Caco-2 (cell line): ENCODE measurements around the gene SLITRK3. TPM values are rescaled to one million over a fixed set of nuclear protein-coding genes. Genes with fewer than 3 reads are reported as not detected.

Source experiments
- BruUV-seq: library from RNA; stranded (reverse); fragments of 400-500 nt; replicated peaks from 2 replicates; lab custom pipeline; 2021; lab: Mats Ljungman, UMichigan
- CTCF ChIA-PET: fragments of 300-600 bp; sonication (Branson Sonifier 250); formaldehyde crosslinking; loops from one replicate; lab custom pipeline; 2022; ENCODE audit warnings: antibody characterized with exemption; lab: Charles Lee
- POLR2A ChIA-PET: fragments of 300-600 bp; sonication (Branson Sonifier 250); formaldehyde crosslinking; loops from one replicate; lab custom pipeline; 2022; ENCODE audit warnings: antibody characterized with exemption; lab: Charles Lee
- DNase-seq, 2 experiments: peaks; one replicate each; pipeline versions ENCODE4 v3.0.0 to v3.0.0-alpha.2; 2020 to 2022
- H3K27me3 ChIP-seq: replicated peaks from 2 replicates; pipeline ENCODE4 v1.6.0; 2011; ENCODE audit warnings: low read length; ENCODE audit not compliant: control insufficient read depth, insufficient read depth
- H3K36me3 ChIP-seq: 2 replicates; pipeline ENCODE4 v1.5.1; 2011; ENCODE audit warnings: low read length; ENCODE audit not compliant: control insufficient read depth, insufficient read depth
- H3K4me1 ChIP-seq: fragments of 250-450 bp; sonication (Bioruptor Pico); 2 replicates; pipeline ENCODE4 v1.5.1; 2020; ENCODE audit warnings: mild to moderate bottlenecking
- H3K4me3 ChIP-seq: 2 replicates; pipeline ENCODE4 v1.5.1; 2011; ENCODE audit warnings: low read depth, mild to moderate bottlenecking, control low read depth, low read length
- H3K9me3 ChIP-seq: fragments of 250-450 bp; sonication (Bioruptor Pico); 2 replicates; pipeline ENCODE4 v1.5.1; 2020; ENCODE audit warnings: mild to moderate bottlenecking, moderate library complexity
- H3K27ac Mint-ChIP-seq: one replicate; pipeline ENCODE4 v1.8.0; 2022; ENCODE audit warnings: mixed read lengths; ENCODE audit not compliant: unreplicated experiment
- H3K27me3 Mint-ChIP-seq: one replicate; pipeline ENCODE4 v1.8.0; 2022; ENCODE audit warnings: mixed read lengths; ENCODE audit not compliant: insufficient read depth, unreplicated experiment
- H3K36me3 Mint-ChIP-seq: one replicate; pipeline ENCODE4 v1.8.0; 2022; ENCODE audit warnings: mild to moderate bottlenecking, mixed read lengths; ENCODE audit not compliant: insufficient read depth, unreplicated experiment
- H3K4me1 Mint-ChIP-seq: one replicate; pipeline ENCODE4 v1.8.0; 2022; ENCODE audit warnings: low read depth, mixed read lengths; ENCODE audit not compliant: unreplicated experiment
- H3K4me3 Mint-ChIP-seq: one replicate; pipeline ENCODE4 v1.8.0; 2022; ENCODE audit warnings: mild to moderate bottlenecking, moderate library complexity, mixed read lengths; ENCODE audit not compliant: unreplicated experiment
- H3K9me3 Mint-ChIP-seq: one replicate; pipeline ENCODE4 v1.8.0; 2022; ENCODE audit warnings: mixed read lengths; ENCODE audit not compliant: unreplicated experiment
- intact Hi-C: fragments of 100-400 bp; cut with micrococcal nuclease; formaldehyde crosslinking; loops from one replicate; pipeline ENCODE4 v1.10.0; 2022; ENCODE audit not compliant: unreplicated experiment
- total RNA-seq: library from RNA; stranded (reverse); gene quantifications from 2 replicates; pipeline ENCODE4 v1.2.3, GENCODE V29; 2022
- TF ChIP-seq, protein P1 (sequence below), 2 experiments: fragments of 200-600 bp in 1 of 2; IDR thresholded peaks; 1 replicate in 1 of 2; 2 replicates in 1 of 2; pipeline versions ENCODE4 v1.5.1 to v1.8.0; 2011 to 2022; ENCODE audit warnings: antibody characterized with exemption in 1 of 2, control low read depth in 1 of 2, inconsistent platforms in 1 of 2, low read depth in 1 of 2, low read length in 1 of 2, mild to moderate bottlenecking in 1 of 2, moderate library complexity in 1 of 2; ENCODE audit not compliant: insufficient read depth in 1 of 2, severe bottlenecking in 1 of 2, unreplicated experiment in 1 of 2

The SLITRK3 gene
- total RNA-seq, 1 experiment from 2014 or later = not detected

DNA sequence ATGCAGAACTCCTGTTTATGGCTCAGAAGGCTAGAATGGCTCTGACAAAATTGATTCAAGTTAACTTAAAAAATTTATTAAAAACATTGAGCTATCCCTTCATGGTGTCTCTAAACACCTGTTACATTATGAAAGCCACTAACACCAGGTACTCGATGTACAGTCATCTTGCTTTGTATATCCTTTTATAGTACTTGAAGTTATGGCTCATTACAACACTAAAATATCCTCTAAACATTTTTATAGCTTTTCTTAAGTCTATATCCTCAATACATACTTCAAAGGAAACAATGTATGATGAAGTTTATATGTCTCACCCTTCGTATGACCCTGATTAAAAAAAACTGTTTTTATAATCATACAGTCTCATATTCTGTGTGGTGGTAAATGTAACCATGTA lies 38.2 kb downstream of the SLITRK3 start:
- Mint-ChIP-seq H3K27ac (no peak overlapping the region), H3K4me3 (no peak overlapping the region), H3K36me3 (no peaks in the 10 kb centered on the region), H3K9me3 (no peaks in the 10 kb centered on the region), H3K27me3 (no peaks in the 10 kb centered on the region), H3K4me1 (no peaks in the 10 kb centered on the region)
- CTCF ChIA-PET = no interaction called here
- DNase-seq = no peak
- Histone ChIP-seq H3K4me3 (no peak overlapping the region), H3K36me3 (no peaks in the 10 kb centered on the region), H3K27me3 (no peaks in the 10 kb centered on the region), H3K4me1 (no peaks in the 10 kb centered on the region), H3K9me3 (no peaks in the 10 kb centered on the region)
- intact Hi-C loops = no loop called here
- no TSS peak for BruUV-seq
- POLR2A ChIA-PET = no interaction called here
- TF ChIP-seq, protein P1, sequence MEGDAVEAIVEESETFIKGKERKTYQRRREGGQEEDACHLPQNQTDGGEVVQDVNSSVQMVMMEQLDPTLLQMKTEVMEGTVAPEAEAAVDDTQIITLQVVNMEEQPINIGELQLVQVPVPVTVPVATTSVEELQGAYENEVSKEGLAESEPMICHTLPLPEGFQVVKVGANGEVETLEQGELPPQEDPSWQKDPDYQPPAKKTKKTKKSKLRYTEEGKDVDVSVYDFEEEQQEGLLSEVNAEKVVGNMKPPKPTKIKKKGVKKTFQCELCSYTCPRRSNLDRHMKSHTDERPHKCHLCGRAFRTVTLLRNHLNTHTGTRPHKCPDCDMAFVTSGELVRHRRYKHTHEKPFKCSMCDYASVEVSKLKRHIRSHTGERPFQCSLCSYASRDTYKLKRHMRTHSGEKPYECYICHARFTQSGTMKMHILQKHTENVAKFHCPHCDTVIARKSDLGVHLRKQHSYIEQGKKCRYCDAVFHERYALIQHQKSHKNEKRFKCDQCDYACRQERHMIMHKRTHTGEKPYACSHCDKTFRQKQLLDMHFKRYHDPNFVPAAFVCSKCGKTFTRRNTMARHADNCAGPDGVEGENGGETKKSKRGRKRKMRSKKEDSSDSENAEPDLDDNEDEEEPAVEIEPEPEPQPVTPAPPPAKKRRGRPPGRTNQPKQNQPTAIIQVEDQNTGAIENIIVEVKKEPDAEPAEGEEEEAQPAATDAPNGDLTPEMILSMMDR (IDR thresholded peaks at IDR 0.05; ENCODE audit: insufficient read depth in 1 of 2, low read depth in 1 of 2, low read length in 1 of 2, severe bottlenecking in 1 of 2, unreplicated experiment in 1 of 2) = no peak

DNA sequence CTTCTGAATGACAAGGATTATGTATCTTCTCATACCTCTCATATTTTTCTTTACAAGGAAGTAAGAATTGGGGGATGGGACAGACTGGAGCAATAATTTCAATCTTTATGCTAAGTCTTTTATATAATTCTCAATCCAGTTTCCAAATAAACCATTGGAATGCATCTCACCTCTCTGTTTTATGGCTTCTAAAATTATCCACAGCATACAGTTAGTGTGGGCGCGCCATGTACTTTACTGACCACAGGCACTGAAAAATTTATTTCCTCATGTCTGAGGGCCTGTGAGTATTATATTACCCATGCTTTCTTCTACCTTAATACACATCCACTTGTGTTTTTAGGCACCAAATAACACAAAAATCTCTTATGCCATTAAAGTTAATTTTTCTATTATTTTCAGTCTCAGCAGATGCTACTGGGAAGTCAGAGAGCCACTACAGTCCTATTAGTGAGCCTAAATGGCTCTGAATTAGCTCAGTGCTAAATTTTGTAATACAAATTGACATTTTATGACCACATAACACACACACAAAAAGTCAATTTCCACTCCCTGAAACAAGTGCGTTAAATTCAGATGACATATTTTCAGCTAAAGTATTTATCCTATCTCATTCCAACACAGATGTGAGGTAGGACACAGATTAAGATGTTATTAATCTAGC lies 39.3 kb downstream of the SLITRK3 start:
- Mint-ChIP-seq H3K4me1 (no peaks in the 10 kb centered on the region), H3K27ac (no peak overlapping the region), H3K36me3 (no peaks in the 10 kb centered on the region), H3K9me3 (no peaks in the 10 kb centered on the region), H3K4me3 (no peak overlapping the region), H3K27me3 (no peaks in the 10 kb centered on the region)
- no TSS peak for BruUV-seq
- ChIA-PET POLR2A (no interaction called here), CTCF (no interaction called here)
- Histone ChIP-seq H3K36me3 (no peaks in the 10 kb centered on the region), H3K9me3 (no peaks in the 10 kb centered on the region), H3K4me3 (no peak overlapping the region), H3K27me3 (no peaks in the 10 kb centered on the region), H3K4me1 (no peaks in the 10 kb centered on the region)
- intact Hi-C loops = no loop called here
- TF ChIP-seq, protein P1 (IDR thresholded peaks at IDR 0.05; ENCODE audit: insufficient read depth in 1 of 2, low read depth in 1 of 2, low read length in 1 of 2, severe bottlenecking in 1 of 2, unreplicated experiment in 1 of 2) = no peak
- DNase-seq = no peak

DNA sequence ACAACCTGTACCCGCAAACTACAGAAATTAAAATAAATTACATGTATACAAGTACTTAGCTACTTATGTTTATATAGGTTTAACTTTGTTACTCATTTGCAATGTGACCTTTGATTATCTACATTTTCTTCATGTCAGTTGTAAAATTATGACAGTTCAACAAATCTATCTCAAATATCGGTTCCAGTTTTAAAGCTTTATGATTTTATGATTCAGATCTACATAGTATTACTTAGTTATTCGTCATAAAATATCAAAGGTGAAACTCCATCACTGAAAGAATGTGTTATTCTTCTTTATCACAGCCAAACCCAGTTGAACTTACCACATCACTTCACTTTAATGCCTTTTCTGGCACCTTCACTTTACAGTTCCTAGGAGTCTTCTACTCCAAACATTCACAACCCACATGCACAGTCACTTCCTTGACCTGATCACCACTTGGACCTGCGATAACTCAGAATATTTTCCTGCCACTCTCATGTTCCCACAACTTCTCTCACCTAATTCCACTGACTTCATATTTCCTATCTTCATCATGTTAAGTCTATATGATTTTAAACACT lies 47.2 kb downstream of the SLITRK3 start:
- BruUV-seq = no TSS peak
- Mint-ChIP-seq H3K9me3 (no peaks in the 10 kb centered on the region), H3K27ac (no peak overlapping the region), H3K27me3 (no peaks in the 10 kb centered on the region), H3K4me3 (no peak overlapping the region), H3K4me1 (peaks cover 14% of the 10 kb centered on the region), H3K36me3 (no peaks in the 10 kb centered on the region)
- POLR2A ChIA-PET = no interaction called here
- Histone ChIP-seq H3K4me3 (no peak overlapping the region), H3K9me3 (no peaks in the 10 kb centered on the region), H3K4me1 (0 out of 2 replicates have a peak, but pooled peaks cover 4% of the 10 kb centered on the region), H3K27me3 (no peaks in the 10 kb centered on the region), H3K36me3 (no peaks in the 10 kb centered on the region)
- TF ChIP-seq, protein P1 (IDR thresholded peaks at IDR 0.05; ENCODE audit: insufficient read depth in 1 of 2, low read depth in 1 of 2, low read length in 1 of 2, severe bottlenecking in 1 of 2, unreplicated experiment in 1 of 2) = no peak
- DNase-seq = no peak
- CTCF ChIA-PET = no interaction called here
- intact Hi-C loops = no loop called here
